GM04504 (cell line): ENCODE results near the gene SLC66A3.
"Not testable (repeated sequence)": the region's sequence is repeated elsewhere in the genome, so short reads cannot be mapped to it uniquely, and the experiment has no call there.

Experiments
- DNase-seq: peaks from one replicate; pipeline ENCODE4 v3.0.0-alpha.2; 2012; ENCODE audit warnings: low read depth

Gene SLC66A3

DNA sequence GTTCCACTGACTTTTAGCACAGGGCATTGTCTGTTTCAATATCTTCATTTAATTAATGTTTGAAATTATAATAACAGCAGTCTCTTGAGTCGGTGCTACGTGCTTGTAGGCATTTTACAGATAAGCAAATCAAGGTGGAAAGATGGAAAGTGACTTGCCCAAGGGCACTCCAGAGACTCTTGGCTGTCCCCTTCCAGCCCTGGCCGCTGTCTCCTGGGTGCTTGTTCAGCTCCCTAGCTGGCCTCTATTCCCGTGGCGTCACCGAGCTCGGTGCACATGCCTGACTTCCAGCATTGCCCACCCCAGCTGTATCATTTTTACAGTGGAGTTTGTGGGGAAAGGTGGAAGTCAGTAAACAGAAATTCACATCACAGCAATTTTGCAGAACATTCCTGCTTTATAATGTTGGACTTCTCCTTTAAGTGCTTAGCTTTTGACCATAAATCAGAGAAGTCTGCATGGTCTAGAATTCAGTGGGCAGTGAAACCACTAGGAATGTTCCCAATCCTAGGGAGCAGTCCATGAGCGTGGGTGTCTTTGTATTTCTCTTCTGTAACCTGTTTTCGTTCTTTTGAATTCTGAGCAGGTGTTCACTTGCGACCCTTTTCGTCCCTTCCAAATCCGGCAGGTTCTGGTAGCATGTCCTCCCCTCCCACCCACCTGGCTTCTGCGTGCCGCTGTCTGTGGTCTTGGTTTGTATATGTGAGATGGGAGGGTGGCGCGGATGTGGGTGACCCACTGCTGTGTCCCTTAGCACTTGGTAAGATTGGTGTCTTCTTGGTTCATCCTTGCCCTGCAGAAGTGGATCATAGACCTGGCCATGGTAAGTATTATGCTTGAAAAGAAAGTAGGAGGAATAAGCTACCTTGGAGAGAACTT lies 8.4 kb downstream of the SLC66A3 start:
- no peak for DNase-seq

DNA sequence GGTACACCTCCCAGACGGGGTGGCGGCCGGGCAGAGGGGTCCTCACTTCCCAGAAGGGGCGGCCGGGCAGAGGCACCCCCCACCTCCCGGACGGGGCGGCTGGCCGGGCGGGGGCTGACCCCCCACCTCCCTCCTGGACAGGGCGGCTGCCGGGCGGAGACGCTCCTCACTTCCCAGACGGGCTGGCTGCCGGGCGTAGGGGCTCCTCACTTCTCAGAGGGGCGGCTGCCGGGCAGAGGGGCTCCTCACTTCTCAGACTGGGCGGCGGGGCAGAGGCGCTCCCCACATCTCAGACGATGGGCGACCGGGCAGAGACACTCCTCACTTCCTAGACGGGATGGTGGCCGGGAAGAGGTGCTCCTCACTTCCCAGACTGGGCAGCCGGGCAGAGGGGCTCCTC lies 9.8 kb downstream of the SLC66A3 start:
- not testable (repeated sequence) for DNase-seq

DNA sequence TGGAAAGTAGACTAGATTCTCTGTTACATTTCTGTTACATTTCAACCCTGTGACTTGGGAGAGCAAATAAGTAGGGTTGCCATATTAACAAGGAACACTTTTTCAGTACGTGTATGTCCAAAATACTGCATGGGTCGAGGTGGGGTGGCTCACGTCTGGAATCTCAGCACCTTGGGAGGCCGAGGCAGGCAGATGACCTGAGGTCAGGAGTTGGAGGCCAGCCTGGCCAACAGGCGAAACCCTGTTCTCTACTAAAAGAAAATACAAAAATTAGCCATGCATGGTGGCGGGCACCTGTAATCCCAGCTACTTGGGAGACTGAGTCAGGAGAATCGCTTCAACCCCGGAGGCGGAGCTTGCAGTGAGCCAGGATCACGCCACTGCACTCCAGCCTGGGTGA lies 11.2 kb downstream of the SLC66A3 start:
- no peak for DNase-seq

DNA sequence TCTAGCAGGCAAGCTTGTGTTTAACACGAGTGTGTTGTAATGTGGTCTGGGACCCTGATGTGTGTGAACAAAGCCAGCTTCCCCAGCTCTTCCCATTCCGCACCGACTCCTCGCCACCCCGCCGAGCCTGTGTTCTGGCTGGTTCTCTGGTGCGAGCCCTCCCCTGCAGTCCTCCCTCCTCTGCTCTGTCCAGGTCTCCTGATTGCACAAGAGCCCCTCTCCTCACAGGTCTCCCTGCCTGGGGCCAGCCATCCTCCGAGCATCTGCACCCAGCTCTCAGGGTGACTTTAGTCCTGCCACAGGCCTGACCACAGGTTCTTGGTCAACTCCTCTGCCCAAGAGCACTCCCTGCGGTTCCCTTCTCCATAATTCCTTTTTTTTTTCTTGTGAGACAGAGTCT lies 13.2 kb downstream of the SLC66A3 start:
- no peak for DNase-seq

DNA sequence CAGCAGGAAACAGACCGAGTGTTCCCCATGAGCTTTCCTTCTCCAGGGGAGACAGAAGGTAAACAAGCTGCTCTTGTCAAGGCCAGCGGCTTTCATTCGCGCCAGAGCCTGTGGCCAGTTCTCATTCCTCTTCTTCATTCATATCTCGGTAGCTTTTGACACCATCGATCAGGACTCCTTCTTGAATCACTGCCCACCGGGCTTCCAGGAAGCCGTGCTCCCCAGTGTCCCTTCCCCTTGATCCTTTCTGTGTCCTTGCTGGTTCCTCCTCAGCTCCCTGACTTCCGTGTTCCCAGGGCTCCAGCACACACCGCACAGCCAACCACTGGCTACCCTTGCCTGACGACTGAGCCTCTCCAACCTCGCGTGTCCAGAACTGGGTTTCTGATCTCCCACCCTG lies 14.1 kb downstream of the SLC66A3 start:
- no peak for DNase-seq

DNA sequence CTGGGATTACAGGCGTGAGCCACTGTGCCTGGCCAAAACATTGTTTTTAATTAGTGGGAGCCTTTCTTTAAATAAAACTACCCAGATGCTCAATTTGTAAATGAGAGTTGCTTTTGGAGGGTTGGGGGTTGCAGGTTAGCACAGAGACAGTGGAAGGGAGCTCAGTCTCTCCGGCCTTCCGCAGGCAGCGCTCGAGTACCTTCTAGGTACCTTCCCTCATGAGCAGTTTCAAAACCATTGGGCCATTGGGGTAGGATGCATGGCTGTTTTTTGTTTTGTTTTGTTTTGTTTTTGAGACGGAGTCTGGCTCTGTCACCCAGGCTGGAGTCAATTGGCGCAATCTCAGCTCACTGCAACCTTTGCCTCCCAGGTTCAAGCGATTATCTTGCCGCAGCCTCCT lies 19.0 kb downstream of the SLC66A3 start:
- no peak for DNase-seq

DNA sequence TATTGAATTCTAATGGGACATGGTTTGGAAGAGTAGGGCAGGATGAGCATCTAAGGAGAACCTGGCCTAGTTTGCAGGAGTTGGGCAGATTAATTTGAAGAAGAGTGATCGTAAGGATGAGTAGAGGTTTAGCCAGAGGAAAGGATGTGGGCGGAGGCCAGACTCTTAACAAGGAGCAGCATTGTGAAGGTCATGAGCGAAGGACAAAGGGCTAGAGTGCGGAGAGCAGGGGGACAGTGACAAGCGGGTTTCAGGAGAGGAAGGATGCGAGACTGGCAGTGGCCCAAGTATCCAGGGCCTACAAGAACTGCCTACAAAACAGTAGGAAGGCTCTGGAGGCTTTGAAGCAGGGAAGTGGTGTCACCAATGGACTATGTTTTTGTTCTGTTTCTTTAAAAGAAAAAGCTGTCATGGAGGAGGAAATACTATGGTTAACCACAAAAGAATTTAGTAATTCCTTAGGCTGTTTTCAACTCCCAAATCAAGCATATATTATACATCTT lies 20.1 kb downstream of the SLC66A3 start:
- no peak for DNase-seq

DNA sequence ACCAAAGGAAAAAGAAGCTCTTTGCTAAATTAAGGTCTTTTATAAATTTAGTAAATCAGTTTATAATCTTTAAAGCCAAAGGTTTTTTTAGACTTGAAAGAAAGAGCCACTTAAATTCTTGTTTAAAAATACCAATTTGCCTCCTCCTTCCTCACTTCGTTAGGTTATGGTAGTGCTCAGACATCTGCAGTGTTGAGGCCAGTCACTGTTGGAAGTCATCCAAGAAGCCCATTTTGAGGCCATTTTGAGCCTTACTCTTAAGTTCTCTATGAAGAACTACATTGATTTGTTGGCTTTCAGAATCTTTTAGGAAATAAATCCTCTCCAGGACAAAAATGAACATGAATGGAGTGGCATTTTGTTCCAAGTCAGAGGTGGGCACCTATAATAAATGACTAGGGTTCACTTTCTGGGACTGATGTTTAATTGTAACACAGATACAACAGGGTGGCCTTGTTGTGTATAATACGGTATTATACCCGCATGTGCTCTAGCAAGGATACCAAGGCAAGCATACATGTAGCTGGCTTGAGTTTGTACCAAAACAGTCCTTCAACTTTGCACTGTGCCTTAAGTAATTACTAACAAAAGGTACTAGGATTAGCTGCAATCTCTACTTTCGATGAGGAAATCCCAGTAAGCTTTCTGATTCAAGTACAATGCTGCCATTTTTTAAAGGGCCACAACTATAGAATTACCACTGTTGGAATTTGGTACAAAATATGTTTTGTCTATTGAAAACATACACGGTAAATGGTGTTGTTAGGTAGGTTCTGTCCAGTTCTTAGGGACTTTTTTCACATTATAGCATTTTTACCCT lies 22.8 kb downstream of the SLC66A3 start:
- no peak for DNase-seq

DNA sequence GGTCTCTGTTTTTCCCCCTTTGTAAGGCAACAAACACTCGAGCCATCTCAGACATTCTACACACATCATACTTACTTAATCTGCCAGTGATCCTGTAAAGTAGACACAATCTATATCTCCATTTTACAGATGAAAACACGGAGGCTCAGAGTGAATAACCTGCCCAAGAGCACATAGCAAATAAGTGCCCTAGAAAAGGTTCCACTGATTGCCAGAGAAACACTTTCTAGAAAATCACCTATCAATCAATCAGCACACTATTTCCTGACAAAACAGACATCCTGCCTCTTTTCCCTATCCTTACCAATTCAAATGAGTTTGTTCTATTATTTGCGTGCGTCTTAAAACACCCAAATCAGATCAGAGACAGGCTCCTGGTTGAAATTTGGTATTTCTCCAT lies 23.9 kb downstream of the SLC66A3 start:
- no peak for DNase-seq

DNA sequence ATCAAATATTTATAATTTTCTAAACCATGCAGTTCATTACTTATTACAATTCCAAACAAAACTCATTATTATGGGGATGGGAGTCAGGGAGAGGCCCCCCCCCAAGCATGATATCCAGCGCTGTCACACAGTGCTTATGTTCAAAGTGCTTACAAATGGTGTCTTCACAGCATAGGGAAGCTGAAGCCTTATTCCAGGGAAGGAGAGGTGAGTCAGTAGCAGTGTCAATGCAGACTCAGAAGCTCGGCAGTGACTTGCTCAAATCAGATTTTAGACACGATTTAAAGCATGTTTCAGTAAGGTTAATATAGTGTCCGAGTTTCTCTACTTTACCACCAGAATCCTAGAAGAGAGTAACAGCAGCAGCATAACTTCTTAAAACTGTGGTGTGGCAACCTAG lies 24.6 kb downstream of the SLC66A3 start:
- DNase-seq, result no peak

DNA sequence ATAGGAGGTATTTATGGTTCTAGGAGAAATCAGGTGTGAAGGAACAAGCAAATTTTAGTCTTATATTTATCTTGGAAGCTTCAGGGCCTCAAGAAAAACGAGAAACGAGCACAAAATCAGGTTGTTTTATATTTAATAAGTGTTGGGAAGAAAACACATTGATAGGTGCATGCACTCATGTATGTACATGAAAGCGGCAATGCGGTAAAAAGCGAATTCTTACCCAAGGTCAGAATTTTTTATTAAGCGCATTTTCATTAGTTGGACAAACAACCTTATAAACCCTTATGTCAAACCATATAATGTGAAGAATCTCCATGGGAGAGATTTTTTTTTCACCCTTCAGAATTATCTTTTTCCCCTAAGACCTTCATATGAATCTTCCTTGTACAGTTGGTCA lies 25.4 kb downstream of the SLC66A3 start:
- no peak for DNase-seq

DNA sequence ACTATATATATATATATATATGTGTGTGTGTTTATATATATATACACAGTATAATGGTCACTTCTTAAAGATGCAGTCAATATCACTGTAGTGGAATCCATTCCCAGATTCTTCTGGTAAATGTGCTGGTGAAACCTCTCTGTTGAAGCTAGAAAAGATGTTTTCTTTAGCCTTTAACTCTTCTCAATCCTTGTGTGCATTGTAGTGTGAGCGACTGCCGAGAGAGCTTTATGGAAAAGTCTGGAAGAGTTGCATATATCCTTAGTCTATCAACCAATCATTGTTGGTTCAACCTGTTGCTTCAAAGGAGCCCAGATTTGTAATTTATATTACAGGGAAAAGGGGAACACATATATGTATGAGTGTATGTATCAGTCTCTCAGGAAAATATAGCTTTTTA lies 27.7 kb downstream of the SLC66A3 start:
- DNase-seq, result no peak

DNA sequence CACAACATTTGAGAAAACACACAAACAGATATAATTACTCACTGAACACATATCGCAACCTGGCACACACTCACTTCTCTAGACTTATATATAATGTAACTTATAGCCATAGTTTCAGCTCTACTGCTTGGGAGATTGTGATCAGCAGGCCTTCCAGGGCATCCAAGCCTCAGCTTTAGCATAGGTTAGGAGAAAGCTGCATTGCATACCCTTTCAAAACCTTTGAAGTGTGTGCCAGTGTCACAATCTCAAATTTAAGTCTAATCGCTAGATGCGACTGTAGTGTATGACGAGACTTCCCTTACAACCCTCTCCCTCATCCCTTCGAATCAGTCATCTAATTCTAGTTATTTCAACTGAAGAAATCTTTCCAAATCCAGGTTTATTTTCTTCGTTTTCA lies 30.9 kb downstream of the SLC66A3 start:
- DNase-seq, result no peak

DNA sequence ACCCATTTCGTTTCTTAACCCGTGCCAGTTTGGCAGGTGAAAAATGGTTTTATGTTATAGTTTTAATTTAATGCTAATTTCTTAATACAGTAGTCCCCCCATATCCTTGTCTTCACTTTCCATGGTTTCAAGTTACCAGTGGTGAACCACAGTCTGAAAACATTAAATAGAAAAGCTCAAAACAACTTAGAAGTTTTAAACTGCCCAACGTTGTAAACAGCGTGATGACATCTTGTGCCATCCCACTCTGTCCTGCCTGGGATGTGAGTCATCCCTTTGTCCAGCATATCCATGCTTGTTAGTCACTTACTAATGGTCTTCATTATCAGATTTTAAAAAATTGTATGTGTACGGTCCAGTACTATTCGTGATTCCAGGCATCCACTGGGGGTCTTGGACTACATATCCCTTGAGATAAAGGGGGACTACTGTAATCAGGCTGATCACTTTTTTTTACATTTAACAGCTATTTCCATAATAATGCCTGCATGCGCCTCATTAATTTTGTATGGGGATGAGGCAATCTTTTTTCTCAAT lies 31.9 kb downstream of the SLC66A3 start:
- DNase-seq, result peak; percentile 68

DNA sequence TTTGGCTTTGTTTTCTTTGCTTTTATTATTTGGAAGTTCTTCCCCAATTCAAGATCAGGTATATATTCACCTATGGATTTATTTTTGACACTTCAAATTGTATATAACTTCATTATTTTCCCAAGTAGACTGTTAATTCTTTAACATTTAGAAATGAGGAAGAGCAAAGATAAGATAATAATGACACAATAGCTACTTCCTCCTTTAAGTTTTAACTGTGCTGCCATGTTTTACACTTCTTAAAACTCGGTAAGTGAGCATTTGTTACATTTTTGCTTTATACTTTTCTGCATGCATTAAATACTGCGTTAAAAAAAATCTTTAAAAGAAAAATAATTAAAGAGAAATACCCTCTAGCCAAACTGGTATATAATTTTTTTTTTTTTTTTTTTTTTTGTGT lies 32.5 kb downstream of the SLC66A3 start:
- DNase-seq, result no peak

DNA sequence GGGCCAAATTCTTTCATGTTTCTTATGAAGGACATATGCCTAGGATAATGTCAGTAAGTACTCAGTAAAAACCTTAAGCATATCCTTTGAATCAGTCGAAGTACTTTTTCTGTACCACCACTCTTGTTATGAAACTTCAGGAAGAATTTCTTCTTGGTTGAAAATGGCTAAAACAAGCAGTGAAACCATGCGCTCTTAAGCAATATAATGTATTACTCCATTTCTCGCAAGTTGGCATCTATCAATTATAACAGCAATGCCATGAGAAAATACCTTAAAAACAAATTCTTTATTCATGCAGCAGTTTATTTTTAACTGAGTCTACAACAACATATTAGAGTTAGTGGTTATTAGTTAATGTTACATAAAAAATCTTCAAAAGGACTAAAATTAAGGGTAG lies 41.0 kb downstream of the SLC66A3 start:
- no peak for DNase-seq

DNA sequence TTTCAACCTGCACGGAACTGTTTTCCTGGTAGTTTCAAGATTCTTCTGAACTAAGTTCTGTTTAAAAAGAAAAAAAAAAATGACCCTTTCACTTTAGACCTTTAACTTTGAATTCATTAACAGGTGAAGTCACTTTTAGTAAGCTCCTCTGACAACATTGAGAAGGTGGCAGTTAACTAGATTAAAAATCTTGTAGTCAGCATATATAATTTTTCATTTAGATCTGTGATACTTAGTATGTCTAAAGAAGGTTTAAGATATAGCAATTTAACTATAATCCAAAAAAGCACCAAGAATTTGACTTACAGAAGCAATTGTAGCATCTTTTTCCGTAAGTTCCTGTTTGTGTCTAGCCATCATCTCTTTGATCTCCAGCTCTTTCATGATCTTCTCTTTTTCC lies 45.4 kb downstream of the SLC66A3 start:
- DNase-seq, result no peak

DNA sequence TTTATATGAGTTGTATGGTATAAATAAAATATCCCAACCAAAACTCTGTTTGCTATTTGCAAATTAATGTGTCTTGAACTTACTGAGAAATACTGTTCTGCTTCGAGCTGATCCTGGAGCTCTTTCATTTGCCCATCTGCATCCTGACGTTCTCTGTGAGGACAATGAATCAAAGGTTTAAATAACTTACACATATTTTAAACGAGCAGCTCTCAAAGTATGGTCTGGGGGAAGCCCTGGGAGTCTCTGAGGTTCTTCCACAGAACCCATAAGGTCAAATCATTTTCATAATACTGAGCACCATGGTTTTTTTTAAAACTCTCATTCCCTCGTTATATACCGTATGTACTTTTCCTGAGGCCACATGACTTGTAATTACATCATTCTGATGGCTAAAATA lies 46.7 kb downstream of the SLC66A3 start:
- no peak for DNase-seq

DNA sequence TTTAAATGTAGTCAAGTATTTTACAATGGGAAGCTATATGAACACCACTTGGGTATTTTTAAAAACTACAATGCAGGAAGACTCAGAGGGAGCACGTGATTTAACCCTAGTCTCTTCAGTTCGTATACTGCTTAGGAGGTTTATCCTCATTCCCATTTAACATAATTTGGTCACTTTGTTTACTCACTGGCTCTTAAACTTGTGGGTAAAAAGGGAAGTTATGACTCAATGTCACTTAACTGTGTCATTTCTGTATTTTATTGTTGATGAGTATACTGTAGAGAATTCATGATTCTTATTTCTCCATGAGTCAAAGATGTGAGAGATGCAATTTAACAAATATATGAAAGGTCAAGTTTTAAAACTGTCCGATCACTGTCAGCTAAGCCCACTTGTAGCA lies 48.2 kb downstream of the SLC66A3 start:
- peak; percentile 64 for DNase-seq

DNA sequence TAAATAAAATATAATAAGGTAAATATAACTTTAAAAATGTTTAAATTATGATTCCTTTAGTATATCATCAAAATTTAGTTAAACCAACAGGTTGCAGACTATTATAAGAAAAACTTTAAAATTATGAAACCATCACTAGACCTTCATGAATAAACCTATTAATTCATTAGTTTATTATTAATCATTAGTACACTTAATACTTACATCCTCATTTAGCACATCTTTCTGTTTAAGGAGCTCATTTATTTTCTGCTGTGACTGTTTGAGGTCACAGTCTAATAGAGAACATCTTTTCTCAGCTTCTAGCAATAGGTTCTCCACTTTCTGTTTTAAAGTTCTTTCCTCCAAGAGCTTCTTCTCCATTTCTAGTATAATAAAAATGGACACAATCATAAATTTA lies 52.8 kb downstream of the SLC66A3 start:
- DNase-seq, result no peak

DNA sequence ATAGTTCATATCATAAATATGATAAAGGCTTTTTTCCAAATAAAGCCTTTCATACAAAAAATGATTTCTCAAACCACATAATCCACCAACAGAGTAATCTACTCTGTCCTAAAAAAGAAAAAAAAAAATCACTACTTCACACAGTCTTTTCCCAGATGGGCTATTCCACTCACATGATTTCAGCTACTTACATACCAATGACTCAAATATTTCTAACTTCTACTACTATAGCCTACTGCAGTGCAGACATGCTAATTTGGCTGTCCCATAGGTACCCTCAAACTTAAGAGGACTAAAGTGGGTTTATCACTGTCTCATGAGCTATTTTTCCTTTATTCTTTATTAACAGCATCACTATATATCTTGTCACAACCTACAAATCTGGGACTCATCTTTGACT lies 57.4 kb downstream of the SLC66A3 start:
- no peak for DNase-seq

DNA sequence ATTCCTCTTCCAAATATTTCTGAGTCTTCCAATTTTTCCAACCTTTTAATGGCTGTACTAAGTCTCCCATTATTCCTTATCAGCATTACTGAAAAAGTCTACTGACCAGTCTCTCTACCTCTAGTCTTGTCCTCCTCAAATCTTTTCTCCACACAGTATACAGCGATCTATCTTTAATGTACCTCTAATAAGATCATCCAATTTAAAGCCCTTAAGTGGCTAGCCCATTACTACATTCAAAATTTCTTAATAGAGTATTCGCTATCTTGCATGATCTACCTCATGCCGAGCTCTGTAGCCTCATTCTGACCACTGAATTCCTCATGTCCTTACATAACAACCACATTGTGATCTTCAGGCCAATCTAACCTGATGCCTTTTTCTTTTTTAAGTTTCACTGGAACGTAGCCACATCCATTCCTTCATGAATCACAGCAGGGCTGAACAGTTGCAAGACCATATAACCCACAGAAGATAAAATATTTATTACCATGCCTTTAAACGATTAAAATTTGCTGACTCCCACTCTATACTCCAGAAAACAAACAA lies 57.9 kb downstream of the SLC66A3 start:
- peak; percentile 82 for DNase-seq

DNA sequence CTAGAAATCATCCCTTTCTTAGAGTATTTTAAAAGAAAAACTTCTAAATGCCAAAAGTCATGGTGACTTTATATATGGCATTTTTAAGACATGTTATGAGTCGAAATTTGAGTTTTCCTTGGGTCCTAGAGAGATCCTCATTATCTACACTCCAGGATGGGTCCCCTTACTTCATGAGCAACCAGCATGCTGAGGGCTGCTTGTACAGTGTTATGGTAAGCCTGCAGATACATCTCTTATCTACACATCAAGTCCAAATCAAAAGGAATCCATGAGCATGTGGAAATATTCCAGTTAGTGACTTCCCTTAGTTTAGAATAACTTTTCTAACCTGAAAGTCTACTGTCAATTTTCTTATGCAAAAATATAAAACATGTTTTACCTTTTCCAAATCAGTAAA lies 58.7 kb downstream of the SLC66A3 start:
- no peak for DNase-seq
